Stomach (tissue), 9 donors: ENCODE data around the gene PPM1F. TPM values are rescaled to one million over a fixed set of nuclear protein-coding genes. Genes with fewer than 3 reads are reported as not detected.

Experiments used
- DNase-seq, 2 donors: peaks; one replicate each; pipeline versions ENCODE4 v3.0.0 to v3.0.0-alpha.2; 2013 to 2019
- H3K27ac ChIP-seq, 5 donors: fragments of 200-600 bp in 4 of 5; sonication (generic) in 4 of 5; one replicate each; pipeline ENCODE4 v1.5.1; 2013 to 2019; ENCODE audit warnings: mild to moderate bottlenecking in 1 of 5, moderate library complexity in 1 of 5
- H3K27me3 ChIP-seq, 3 donors: fragments of 200-600 bp; sonication (generic); one replicate each; pipeline ENCODE4 v1.5.1; 2017 to 2019; ENCODE audit warnings: mixed run types in 1 of 3
- H3K36me3 ChIP-seq, 4 donors: fragments of 200-600 bp; sonication (generic); 1 replicate in 3 of 4; 2 replicates in 1 of 4; pipeline ENCODE4 v1.5.1; 2016 to 2019
- H3K4me1 ChIP-seq, 4 donors: fragments of 200-600 bp; sonication (generic); one replicate each; pipeline ENCODE4 v1.5.1; 2016 to 2019
- H3K4me3 ChIP-seq, 4 donors: fragments of 200-600 bp; sonication (generic) in 3 of 4; one replicate each; pipeline ENCODE4 v1.5.1; 2016 to 2019; ENCODE audit warnings: mild to moderate bottlenecking in 1 of 4
- H3K9me3 ChIP-seq, 4 donors: fragments of 200-600 bp; sonication (generic); one replicate each; pipeline ENCODE4 v1.5.1; 2016 to 2019
- EP300 ChIP-seq: sonication (generic); formaldehyde crosslinking; IDR thresholded peaks from one replicate; pipeline ENCODE4 v1.6.1; 2017; ENCODE audit warnings: antibody characterized with exemption
- POLR2A ChIP-seq, 4 donors: fragments of 450-650 bp; IDR thresholded peaks; one replicate each; pipeline ENCODE4 v1.6.1; 2016; ENCODE audit warnings: antibody characterized with exemption in 4 of 4, control low read depth in 2 of 4, mild to moderate bottlenecking in 1 of 4, moderate library complexity in 1 of 4
- POLR2AphosphoS5 ChIP-seq, 3 donors: sonication (generic); formaldehyde crosslinking; IDR thresholded peaks; one replicate each; pipeline ENCODE4 v1.6.1; 2016; ENCODE audit warnings: antibody characterized with exemption in 3 of 3
- WGBS, 5 donors: extraction: QIAGEN DNeasy Blood & Tissue Kit in 3 of 5; methylation state at CpG; one replicate each; pipeline versions ENCODE4 v1.1.5 to v1.1.7; 2013 to 2018; 5-methylcytosine and 5-hydroxymethylcytosine counted together
- intact Hi-C: fragments of 100-400 bp; cut with DNase I; formaldehyde crosslinking; loops from one replicate; pipeline ENCODE4 v1.15.1; 2023; ENCODE audit warnings: low total_unique reads
- polyA plus RNA-seq, 3 donors: library from polyadenylated mRNA; stranded (reverse); fragments of 200-250 nt; gene quantifications; one replicate each; pipeline ENCODE4 v1.2.3, GENCODE V29; 2013
- total RNA-seq, 5 donors: library from RNA; depleted of rRNA; stranded (reverse); fragments of >200 nt; gene quantifications; one replicate each; pipeline versions ENCODE4 v1.1.0 to v1.2.3, GENCODE V29; 2014 to 2016
- TF ChIP-seq, protein P1 (sequence below), 7 experiments: fragments of 450-650 bp in 4 of 7; fragments of 200-600 bp in 3 of 7; sonication (generic) in 3 of 7; IDR thresholded peaks; one replicate each; pipeline ENCODE4 v1.5.1; 2016 to 2019; ENCODE audit warnings: antibody characterized with exemption in 7 of 7, control low read depth in 2 of 7, mild to moderate bottlenecking in 1 of 7
- donor health status: healthy with polysubstance abuse.
- donor health status: Bipolar disorder and iron deficiency.
- donor health status: healthy.

Gene PPM1F
- total and polyA plus RNA-seq, 8 donors: 6.7 to 285 (median 16.8) TPM

DNA sequence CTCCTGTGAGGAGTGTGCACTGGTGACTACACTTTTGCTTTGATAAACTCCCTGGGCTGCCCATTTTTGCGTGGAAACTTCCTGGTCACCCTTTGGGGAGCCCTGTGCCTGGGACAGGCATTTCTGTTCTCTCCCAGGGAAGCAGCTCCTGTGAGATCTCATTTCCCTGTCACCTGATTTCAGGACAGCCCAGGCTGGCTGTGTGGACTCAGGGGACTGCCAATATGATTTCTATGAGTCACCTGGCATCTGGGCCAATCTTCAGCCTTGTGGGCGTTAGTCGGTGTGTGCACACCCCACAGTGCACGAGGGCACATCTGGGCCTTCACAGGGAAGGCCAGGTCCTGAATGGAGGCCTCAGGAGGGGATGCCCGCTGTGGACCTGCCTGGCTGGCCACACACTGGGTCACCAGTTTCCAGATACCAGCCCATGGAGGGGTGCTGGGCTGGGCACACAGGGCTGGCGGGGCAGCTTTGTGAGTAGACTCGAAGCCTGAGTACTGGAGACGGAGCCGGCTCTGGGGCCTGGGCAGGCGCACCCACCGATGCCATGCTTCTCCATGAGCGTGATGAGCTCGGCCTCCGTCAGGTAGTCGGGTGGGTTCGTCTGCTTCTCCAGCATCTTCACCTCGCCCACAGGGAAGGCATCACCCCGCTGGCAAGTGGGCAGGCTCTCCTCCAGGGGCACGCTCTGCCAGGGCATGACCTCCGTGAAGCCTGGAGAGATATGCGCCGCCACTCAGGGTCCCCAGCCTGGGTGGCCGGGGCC lies 9.4 kb upstream of the PPM1F start:
- intact Hi-C loops: no loop called here
- DNase-seq: peak; percentile 63 to 69
- H3K27me3 ChIP-seq: no peaks in the 10 kb centered on the region
- WGBS, 5 donors: 81 to 88% (median 84%) methylated on average over 14 to 23 of the region's 23 CpGs
- no peak overlapping the region for H3K4me3 ChIP-seq
- H3K4me1 ChIP-seq: peaks cover 3 to 17% (median 6%) of the 10 kb centered on the region in 4 donors
- peaks cover 46 to 95% (median 94%) of the 10 kb centered on the region in 4 donors for H3K36me3 ChIP-seq
- TF ChIP-seq, protein P1, sequence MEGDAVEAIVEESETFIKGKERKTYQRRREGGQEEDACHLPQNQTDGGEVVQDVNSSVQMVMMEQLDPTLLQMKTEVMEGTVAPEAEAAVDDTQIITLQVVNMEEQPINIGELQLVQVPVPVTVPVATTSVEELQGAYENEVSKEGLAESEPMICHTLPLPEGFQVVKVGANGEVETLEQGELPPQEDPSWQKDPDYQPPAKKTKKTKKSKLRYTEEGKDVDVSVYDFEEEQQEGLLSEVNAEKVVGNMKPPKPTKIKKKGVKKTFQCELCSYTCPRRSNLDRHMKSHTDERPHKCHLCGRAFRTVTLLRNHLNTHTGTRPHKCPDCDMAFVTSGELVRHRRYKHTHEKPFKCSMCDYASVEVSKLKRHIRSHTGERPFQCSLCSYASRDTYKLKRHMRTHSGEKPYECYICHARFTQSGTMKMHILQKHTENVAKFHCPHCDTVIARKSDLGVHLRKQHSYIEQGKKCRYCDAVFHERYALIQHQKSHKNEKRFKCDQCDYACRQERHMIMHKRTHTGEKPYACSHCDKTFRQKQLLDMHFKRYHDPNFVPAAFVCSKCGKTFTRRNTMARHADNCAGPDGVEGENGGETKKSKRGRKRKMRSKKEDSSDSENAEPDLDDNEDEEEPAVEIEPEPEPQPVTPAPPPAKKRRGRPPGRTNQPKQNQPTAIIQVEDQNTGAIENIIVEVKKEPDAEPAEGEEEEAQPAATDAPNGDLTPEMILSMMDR (IDR thresholded peaks at IDR 0.05): no peak
- TF ChIP-seq POLR2AphosphoS5 (IDR thresholded peaks at IDR 0.05) (peak in 2 of 3 donors; percentile 50 to 80), POLR2A (IDR thresholded peaks at IDR 0.05) (no peak), EP300 (no peak)
- no peaks in the 10 kb centered on the region for H3K9me3 ChIP-seq
- H3K27ac ChIP-seq: peak overlapping the region; percentile 60 to 83 (median 78)

GRCh38 chr22:21961127-21961867 lies 8.6 kb upstream of the PPM1F start:
- DNase-seq: no peak
- WGBS, 5 donors: 82 to 92% (median 87%) methylated on average over 10 to 18 of the region's 18 CpGs
- peak overlapping the region; percentile 60 to 83 (median 78) for H3K27ac ChIP-seq
- TF ChIP-seq POLR2A (IDR thresholded peaks at IDR 0.05): no peak
- TF ChIP-seq POLR2AphosphoS5 (IDR thresholded peaks at IDR 0.05): no peak
- TF ChIP-seq, protein P1 (IDR thresholded peaks at IDR 0.05): no peak
- no peak for TF ChIP-seq EP300
- H3K27me3 ChIP-seq: no peaks in the 10 kb centered on the region
- peaks cover 38 to 87% (median 86%) of the 10 kb centered on the region in 4 donors for H3K36me3 ChIP-seq
- H3K4me1 ChIP-seq: peaks cover 3 to 17% (median 6%) of the 10 kb centered on the region in 4 donors
- intact Hi-C loops: no loop called here
- no peak overlapping the region for H3K4me3 ChIP-seq
- no peaks in the 10 kb centered on the region for H3K9me3 ChIP-seq

DNA sequence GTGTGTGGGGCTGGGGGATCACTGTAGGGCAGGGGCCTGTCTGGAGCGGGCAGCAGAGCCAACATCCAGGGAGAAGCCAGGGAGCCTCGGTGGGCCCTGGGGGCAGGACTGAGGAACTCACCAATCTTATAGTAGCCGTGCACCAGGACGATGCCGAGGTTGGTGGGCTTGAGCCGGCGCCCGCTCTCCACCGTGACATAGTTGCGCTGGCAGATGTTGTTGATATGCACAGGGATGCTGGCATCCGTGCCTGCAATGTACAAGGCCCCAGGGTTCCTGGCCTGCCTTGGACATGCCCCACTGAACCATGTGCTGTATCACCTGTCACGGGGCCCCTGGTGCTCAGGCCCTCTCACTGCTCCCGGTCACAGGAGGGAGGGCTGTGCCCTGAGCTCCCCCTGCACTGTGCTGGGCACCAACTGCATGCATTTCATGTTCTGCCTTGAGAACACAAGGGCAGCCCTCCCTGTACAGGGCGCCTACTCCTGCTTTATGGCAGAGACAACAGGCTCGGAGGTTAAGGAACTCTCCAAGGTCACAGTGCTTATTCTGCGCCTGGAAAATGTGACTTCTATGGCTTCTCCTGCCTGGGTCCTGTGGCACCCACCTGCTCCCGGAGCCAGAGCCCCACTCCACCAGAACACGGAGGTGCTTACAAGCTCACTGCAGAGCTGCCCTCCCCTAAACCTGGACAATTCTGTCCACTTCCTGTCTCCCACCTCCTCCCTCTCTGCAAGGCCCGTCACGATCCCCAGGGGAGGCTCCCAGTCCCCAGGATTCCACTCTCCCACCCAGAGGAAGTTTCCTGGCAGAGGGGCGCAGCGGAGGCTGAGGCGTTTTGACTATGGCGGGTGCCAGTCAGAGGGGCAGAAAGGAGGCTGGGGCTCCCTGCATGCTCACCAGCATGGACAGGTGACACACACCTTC lies 7.8 kb upstream of the PPM1F start:
- WGBS, 5 donors: 85 to 92% (median 91%) methylated on average over 14 to 24 of the region's 24 CpGs
- Histone ChIP-seq H3K9me3 (no peaks in the 10 kb centered on the region), H3K4me3 (no peak overlapping the region), H3K4me1 (peaks cover 3 to 17% (median 6%) of the 10 kb centered on the region in 4 donors), H3K27ac (peak overlapping the region in 2 of 5 donors; percentile 78 to 83), H3K36me3 (peaks cover 35 to 79% (median 78%) of the 10 kb centered on the region in 4 donors), H3K27me3 (no peaks in the 10 kb centered on the region)
- TF ChIP-seq POLR2AphosphoS5 (IDR thresholded peaks at IDR 0.05): no peak
- intact Hi-C loops: no loop called here
- no peak for DNase-seq

DNA sequence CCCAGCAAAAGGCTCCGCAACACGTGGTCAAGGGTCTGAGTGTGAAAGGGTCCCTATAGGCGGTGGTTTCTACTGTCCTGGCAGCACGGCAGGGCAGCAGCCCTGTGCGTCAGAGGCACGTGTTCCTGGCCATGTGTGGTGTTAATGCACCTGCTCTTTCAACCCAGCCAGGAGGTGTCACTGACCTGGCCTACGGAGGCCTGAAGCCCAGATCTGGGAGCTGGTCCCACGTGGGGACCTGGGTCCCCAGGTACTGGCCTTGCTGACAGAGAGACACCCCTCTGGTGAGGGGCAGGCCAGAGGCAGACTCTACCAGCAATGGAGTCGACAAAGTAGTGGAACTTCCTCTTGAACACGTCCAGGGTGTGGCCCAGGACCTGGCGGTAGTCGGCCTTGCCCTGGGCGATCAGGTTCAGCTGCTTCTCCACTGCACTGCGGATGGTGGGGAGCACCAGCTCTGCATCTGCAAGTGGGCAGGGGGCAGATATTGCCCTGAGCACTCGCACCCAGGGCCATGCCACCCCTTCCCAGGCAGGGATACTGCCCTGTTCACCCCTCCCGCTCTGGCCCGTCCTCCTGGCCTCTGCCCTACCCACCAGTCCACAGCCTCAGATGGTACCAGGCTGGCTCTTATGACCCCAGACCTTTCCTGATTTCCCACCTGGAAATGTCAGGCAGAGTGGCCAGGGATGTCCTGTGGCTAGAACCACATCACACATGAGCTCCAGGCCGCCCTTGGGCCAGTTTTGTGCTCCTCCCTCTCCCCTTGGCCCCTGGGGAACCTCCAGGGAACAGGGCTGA lies 6.8 kb upstream of the PPM1F start:
- H3K36me3 ChIP-seq: peaks cover 27 to 69% (median 68%) of the 10 kb centered on the region in 4 donors

More for the DNA sequence above, 6.8 kb upstream of the PPM1F start:
- no peaks in the 10 kb centered on the region for H3K9me3 ChIP-seq
- no peak overlapping the region for H3K4me3 ChIP-seq
- H3K4me1 ChIP-seq: peaks cover 3 to 17% (median 6%) of the 10 kb centered on the region in 4 donors
- no peaks in the 10 kb centered on the region for H3K27me3 ChIP-seq
- no peak overlapping the region for H3K27ac ChIP-seq
- TF ChIP-seq, protein P1 (IDR thresholded peaks at IDR 0.05): no peak
- no peak for TF ChIP-seq POLR2AphosphoS5 (IDR thresholded peaks at IDR 0.05)
- intact Hi-C loops: no loop called here
- DNase-seq: no peak
- 63 to 84% (median 82%) methylated on average over 12 to 18 of the region's 18 CpGs for WGBS, 5 donors
